Measurements from ENCODE around the gene DCXR. TPM values are rescaled to one million over a fixed set of nuclear protein-coding genes. Genes with fewer than 3 reads are reported as not detected.

DCXR gene
- total and polyA plus RNA-seq, 2 of the 13 experiments (the other 11 are each of a cell fraction or from before 2014, with no cell fraction given) = 287 to 311 TPM

GRCh38 chr17:81996757-81997441 is 40.6 kb downstream of the DCXR start (continued):
- TF ChIP-seq IRF2 (CRISPR knock-in tag; IDR thresholded peaks at IDR 0.05) (0 out of 2 replicates have a peak, but pooled peaks have one; percentile 17), NR2C2 (CRISPR knock-in tag; IDR thresholded peaks at IDR 0.05; ENCODE audit: borderline replicate concordance) (peak; percentile 62; the same call in 1 of the 2 replicates), MIER2 (CRISPR knock-in tag; IDR thresholded peaks at IDR 0.05) (no peak), TAF15 (IDR thresholded peaks at IDR 0.05; ENCODE audit: low read depth, low read length, poor library complexity, severe bottlenecking) (peak; percentile 68), ZNF407 (CRISPR knock-in tag; IDR thresholded peaks at IDR 0.05; ENCODE audit: not compliant biosample characterization) (no peak), MTA1 (CRISPR knock-in tag; IDR thresholded peaks at IDR 0.05; ENCODE audit: borderline replicate concordance) (peak; percentile 40; the same call in 1 of the 2 replicates), ZNF501 (CRISPR knock-in tag; IDR thresholded peaks at IDR 0.05) (no peak), AFF4 (CRISPR knock-in tag; IDR thresholded peaks at IDR 0.05) (0 out of 2 replicates have a peak, but pooled peaks have one; percentile 59), ZNF468 (CRISPR knock-in tag; IDR thresholded peaks at IDR 0.05) (peak; percentile 13; the same call in 1 of the 2 replicates), ZNF430 (CRISPR knock-in tag; IDR thresholded peaks at IDR 0.05) (peak; percentile 19; the same call in 1 of the 2 replicates), ZNF574 (CRISPR knock-in tag; IDR thresholded peaks at IDR 0.05) (peak; percentile 38), ZFX (CRISPR knock-in tag; IDR thresholded peaks at IDR 0.05; ENCODE audit: low read depth) (peak; percentile 70), ZNF30 (CRISPR knock-in tag; IDR thresholded peaks at IDR 0.05) (no peak)
